ENCODE data around the gene DOCK2.

Gene DOCK2

DNA sequence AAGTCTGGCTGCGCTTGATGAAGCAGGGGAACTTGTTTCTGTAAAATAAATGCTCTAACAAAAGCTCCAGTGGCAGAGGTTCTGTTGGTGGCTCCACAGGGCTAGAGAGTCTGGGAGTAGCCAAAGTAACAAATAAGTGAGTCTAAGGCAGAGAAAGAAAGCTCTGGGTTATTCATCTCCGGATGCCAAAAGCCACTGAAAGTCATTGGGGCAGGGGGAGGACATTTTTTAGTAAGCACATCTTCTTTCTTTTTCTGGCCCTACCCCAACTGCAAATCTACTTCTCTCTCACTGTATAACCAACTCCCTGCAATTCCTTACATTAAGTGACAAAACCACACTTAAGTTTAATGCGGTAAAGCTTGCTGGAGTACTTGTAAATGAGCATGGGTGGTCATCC, 201.6 kb downstream of the DOCK2 start:
- TF ChIP-seq, protein P1, sequence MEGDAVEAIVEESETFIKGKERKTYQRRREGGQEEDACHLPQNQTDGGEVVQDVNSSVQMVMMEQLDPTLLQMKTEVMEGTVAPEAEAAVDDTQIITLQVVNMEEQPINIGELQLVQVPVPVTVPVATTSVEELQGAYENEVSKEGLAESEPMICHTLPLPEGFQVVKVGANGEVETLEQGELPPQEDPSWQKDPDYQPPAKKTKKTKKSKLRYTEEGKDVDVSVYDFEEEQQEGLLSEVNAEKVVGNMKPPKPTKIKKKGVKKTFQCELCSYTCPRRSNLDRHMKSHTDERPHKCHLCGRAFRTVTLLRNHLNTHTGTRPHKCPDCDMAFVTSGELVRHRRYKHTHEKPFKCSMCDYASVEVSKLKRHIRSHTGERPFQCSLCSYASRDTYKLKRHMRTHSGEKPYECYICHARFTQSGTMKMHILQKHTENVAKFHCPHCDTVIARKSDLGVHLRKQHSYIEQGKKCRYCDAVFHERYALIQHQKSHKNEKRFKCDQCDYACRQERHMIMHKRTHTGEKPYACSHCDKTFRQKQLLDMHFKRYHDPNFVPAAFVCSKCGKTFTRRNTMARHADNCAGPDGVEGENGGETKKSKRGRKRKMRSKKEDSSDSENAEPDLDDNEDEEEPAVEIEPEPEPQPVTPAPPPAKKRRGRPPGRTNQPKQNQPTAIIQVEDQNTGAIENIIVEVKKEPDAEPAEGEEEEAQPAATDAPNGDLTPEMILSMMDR (IDR thresholded peaks at IDR 0.05; ENCODE audit: extremely low read depth, missing control alignments): no peak
- peak; percentile 48 for DNase-seq (ENCODE audit: low spot score)

GRCh38 chr5:169840405-169840804, 203.3 kb downstream of the DOCK2 start:
- DNase-seq (ENCODE audit: low spot score): no peak
- TF ChIP-seq, protein P1 (IDR thresholded peaks at IDR 0.05; ENCODE audit: extremely low read depth, missing control alignments): no peak

- TF ChIP-seq, protein P1 (IDR thresholded peaks at IDR 0.05; ENCODE audit: extremely low read depth, missing control alignments): no peak
- no peak for DNase-seq (ENCODE audit: low spot score)
These were observed 205.6 kb downstream of the DOCK2 start for GRCh38 chr5:169842699-169843098.

DNA sequence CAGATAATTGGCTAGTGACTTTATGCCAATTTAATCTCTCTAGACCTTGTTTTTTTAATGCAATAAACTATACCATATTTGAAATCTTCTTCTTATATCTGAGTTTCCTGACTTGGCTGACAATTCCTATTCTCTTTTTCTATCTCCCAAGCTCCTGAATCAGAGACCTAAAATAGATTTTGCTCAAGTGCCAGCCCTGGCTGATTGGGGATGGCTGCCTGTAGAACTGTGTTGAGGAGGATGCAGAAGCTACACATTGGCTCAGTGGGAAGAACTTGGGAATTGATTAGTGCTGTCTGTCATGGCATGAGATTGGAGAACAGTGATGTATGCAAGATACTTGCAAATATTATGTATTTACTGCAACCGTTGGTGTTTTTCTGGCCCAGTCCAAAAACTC, 210.4 kb downstream of the DOCK2 start:
- DNase-seq (ENCODE audit: low spot score): no peak
- TF ChIP-seq, protein P1 (IDR thresholded peaks at IDR 0.05; ENCODE audit: extremely low read depth, missing control alignments): no peak

- TF ChIP-seq, protein P1 (IDR thresholded peaks at IDR 0.05; ENCODE audit: extremely low read depth, missing control alignments): no peak
- DNase-seq (ENCODE audit: low spot score): no peak
These were observed 211.2 kb downstream of the DOCK2 start for GRCh38 chr5:169848271-169848670.

GRCh38 chr5:169848792-169849191, 211.7 kb downstream of the DOCK2 start:
- DNase-seq (ENCODE audit: low spot score): no peak
- TF ChIP-seq, protein P1 (IDR thresholded peaks at IDR 0.05; ENCODE audit: extremely low read depth, missing control alignments): no peak

DNA sequence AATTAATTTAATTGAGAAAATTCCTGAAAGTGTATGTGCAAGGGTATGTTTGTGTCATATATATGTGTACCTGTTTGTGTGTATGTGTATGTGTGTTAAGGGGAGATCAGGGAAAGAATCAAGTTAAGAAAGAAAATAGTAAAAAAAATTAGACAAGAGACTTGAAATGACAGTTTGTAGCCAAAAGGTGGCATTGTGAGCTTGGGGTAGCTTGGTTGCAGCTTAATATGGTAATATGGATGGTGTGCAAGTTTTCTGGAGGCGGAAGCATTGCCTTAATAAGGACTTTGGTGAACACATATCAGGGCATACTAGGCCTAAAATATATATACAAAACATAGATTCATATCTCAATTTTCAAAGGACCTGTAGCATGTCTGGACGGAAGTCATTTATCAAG, 213.3 kb downstream of the DOCK2 start:
- TF ChIP-seq, protein P1 (IDR thresholded peaks at IDR 0.05; ENCODE audit: extremely low read depth, missing control alignments): no peak
- DNase-seq (ENCODE audit: low spot score): no peak
